HCT116 (cell line): ENCODE measurements around the gene ZNF536. TPM values are rescaled to one million over a fixed set of nuclear protein-coding genes. Genes with fewer than 3 reads are reported as not detected.

Source experiments
- ATAC-seq: fragments of 200-7000 bp; cut with Tn5 transposase; 2 replicates; pipeline ENCODE4 v1.9.1; 2020; ENCODE audit warnings: mild to moderate bottlenecking, moderate library complexity
- BruUV-seq: library from RNA; stranded (reverse); fragments of 400-500 nt; replicated peaks from 2 replicates; lab custom pipeline; 2021; lab: Mats Ljungman, UMichigan
- CTCF ChIA-PET: fragments of 300-600 bp; sonication (Branson Sonifier 250); formaldehyde crosslinking; loops from one replicate; lab custom pipeline; 2021; ENCODE audit warnings: antibody characterized with exemption; lab: Charles Lee
- POLR2A ChIA-PET: fragments of 300-600, 350-600 bp; sonication (Branson Sonifier 250); formaldehyde crosslinking; loops from one replicate; lab custom pipeline; 2021; ENCODE audit warnings: antibody characterized with exemption; lab: Charles Lee
- RAD21 ChIA-PET, 2 experiments: fragments of 300-600 bp; sonication (Branson Sonifier 250); formaldehyde crosslinking; loops; one replicate each; lab custom pipeline; 2023; ENCODE audit warnings: low total read pairs in 2 of 2; ENCODE audit not compliant: uncharacterized antibody in 2 of 2, unreplicated experiment in 2 of 2, low non-redundant PET in 1 of 2; lab: Charles Lee
- DNase-seq: peaks from one replicate; pipeline ENCODE4 v3.0.0-alpha.2; 2010; ENCODE audit warnings: low read depth, low spot score
- H2AFZ ChIP-seq: fragments of 200-600 bp; shearing (Covaris generic), sonication (generic); 2 replicates; pipeline ENCODE4 v1.6.1; 2017; ENCODE audit warnings: low read depth, mixed run types, mixed read lengths, antibody characterized with exemption, low read length; ENCODE audit not compliant: poor library complexity, severe bottlenecking
- H3K27ac ChIP-seq: 2 replicates; pipeline ENCODE4 v1.5.1; 2012; ENCODE audit warnings: low read depth, low read length
- H3K27me3 ChIP-seq: fragments of 200-600 bp; sonication (generic); 2 replicates; pipeline ENCODE4 v1.6.1; 2016; ENCODE audit warnings: mixed run types, low read length, mixed read lengths; ENCODE audit not compliant: insufficient read depth
- H3K36me3 ChIP-seq, 2 experiments: fragments of 200-500 bp in 1 of 2; fragments of 200-600 bp in 1 of 2; sonication (Bioruptor generic) in 1 of 2; sonication (generic) in 1 of 2; 2 replicates each; pipeline versions ENCODE4 v1.5.1 to v1.6.1; 2014 to 2016; ENCODE audit warnings: low read length in 2 of 2, inconsistent platforms in 1 of 2, mixed read lengths in 1 of 2, mixed run types in 1 of 2; ENCODE audit not compliant: insufficient read depth in 2 of 2, control insufficient read depth in 1 of 2
- H3K4me1 ChIP-seq, 2 experiments: fragments of 200-600 bp in 1 of 2; sonication (generic) in 1 of 2; 2 replicates each; pipeline versions ENCODE4 v1.5.1 to v1.6.1; 2012 to 2017; ENCODE audit warnings: low read length in 2 of 2, inconsistent platforms in 1 of 2, mild to moderate bottlenecking in 1 of 2, mixed read lengths in 1 of 2, mixed run types in 1 of 2, moderate library complexity in 1 of 2; ENCODE audit not compliant: insufficient read depth in 2 of 2, control insufficient read depth in 1 of 2
- H3K4me2 ChIP-seq: fragments of 200-600 bp; sonication (generic); 2 replicates; pipeline ENCODE4 v1.6.1; 2017; ENCODE audit warnings: mixed run types, low read length, mixed read lengths
- H3K4me3 ChIP-seq, 2 experiments: fragments of 200-600 bp in 1 of 2; sonication (generic) in 1 of 2; replicated peaks in 1 of 2; 2 replicates each; pipeline ENCODE4 v1.5.1; 2011 to 2016; ENCODE audit warnings: low read length in 2 of 2, control low read depth in 1 of 2, low read depth in 1 of 2, mild to moderate bottlenecking in 1 of 2, mixed read lengths in 1 of 2, mixed run types in 1 of 2
- H3K79me2 ChIP-seq: fragments of 200-600 bp; sonication (generic); 2 replicates; pipeline ENCODE4 v1.6.1; 2017; ENCODE audit warnings: mild to moderate bottlenecking, mixed run types, low read length, moderate library complexity, mixed read lengths; ENCODE audit not compliant: insufficient read depth
- H3K9ac ChIP-seq: fragments of 200-600 bp; sonication (generic); 2 replicates; pipeline ENCODE4 v1.6.1; 2016; ENCODE audit warnings: low read length, mixed read lengths
- H3K9me2 ChIP-seq: fragments of 200-600 bp; sonication (generic), shearing (Covaris generic); 2 replicates; pipeline ENCODE4 v1.6.1; 2017; ENCODE audit warnings: mixed run types, mild to moderate bottlenecking, moderate library complexity; ENCODE audit not compliant: insufficient read depth
- H3K9me3 ChIP-seq, 2 experiments: fragments of 200-500 bp in 1 of 2; fragments of 200-600 bp in 1 of 2; sonication (Bioruptor generic) in 1 of 2; sonication (generic) in 1 of 2; 2 replicates each; pipeline ENCODE4 v1.6.1; 2014 to 2017; ENCODE audit warnings: low read length in 2 of 2, mixed read lengths in 2 of 2, inconsistent platforms in 1 of 2, low read depth in 1 of 2, mild to moderate bottlenecking in 1 of 2, mixed run types in 1 of 2, moderate library complexity in 1 of 2; ENCODE audit not compliant: control insufficient read depth in 1 of 2, insufficient read depth in 1 of 2
- H4K20me1 ChIP-seq: fragments of 200-600 bp; sonication (generic), shearing (Covaris generic); 2 replicates; pipeline ENCODE4 v1.6.1; 2017; ENCODE audit warnings: mixed run types, mild to moderate bottlenecking, moderate library complexity; ENCODE audit not compliant: insufficient read depth
- ATF3 ChIP-seq: IDR thresholded peaks from 2 replicates; pipeline ENCODE4 v1.6.1; 2012
- CBX3 ChIP-seq: IDR thresholded peaks from 2 replicates; pipeline ENCODE4 v1.6.1; 2012; ENCODE audit warnings: low read depth
- CEBPB ChIP-seq: IDR thresholded peaks from 2 replicates; pipeline ENCODE4 v1.6.1; 2012; ENCODE audit warnings: low read depth
- ELF1 ChIP-seq: IDR thresholded peaks from 2 replicates; pipeline ENCODE4 v1.6.1; 2012; ENCODE audit warnings: low read depth, borderline replicate concordance
- EZH2 ChIP-seq: fragments of 200-600 bp; sonication (generic); IDR thresholded peaks from 2 replicates; pipeline ENCODE4 v1.6.1; 2017; ENCODE audit warnings: antibody characterized with exemption, mixed run types
- FOSL1 ChIP-seq: IDR thresholded peaks from 2 replicates; pipeline ENCODE4 v1.6.1; 2012; ENCODE audit warnings: low read depth
- JUND ChIP-seq: IDR thresholded peaks from 2 replicates; pipeline ENCODE4 v1.6.1; 2012
- POLR2A ChIP-seq: IDR thresholded peaks from 2 replicates; pipeline ENCODE4 v1.7.0; 2011; ENCODE audit warnings: borderline replicate concordance; ENCODE audit not compliant: insufficient read depth, insufficient read length; ENCODE audit errors: extremely low read depth
- POLR2AphosphoS5 ChIP-seq: IDR thresholded peaks from 2 replicates; pipeline ENCODE4 v1.6.1; 2011; ENCODE audit warnings: mild to moderate bottlenecking, low read depth, low read length, moderate library complexity
- RAD21 ChIP-seq: IDR thresholded peaks from 2 replicates; pipeline ENCODE4 v1.6.1; 2012; ENCODE audit warnings: low read depth, mild to moderate bottlenecking
- SIN3A ChIP-seq: IDR thresholded peaks from 2 replicates; pipeline ENCODE4 v1.6.1; 2012; ENCODE audit warnings: low read depth
- SRF ChIP-seq: IDR thresholded peaks from 2 replicates; pipeline ENCODE4 v1.6.1; 2012; ENCODE audit warnings: low read depth
- TCF7L2 ChIP-seq: IDR thresholded peaks from 2 replicates; pipeline ENCODE4 v1.7.0; 2011; ENCODE audit warnings: borderline replicate concordance, inconsistent platforms; ENCODE audit not compliant: insufficient read depth, insufficient read length; ENCODE audit errors: extremely low read depth
- YY1 ChIP-seq: IDR thresholded peaks from 2 replicates; pipeline ENCODE4 v1.6.1; 2011; ENCODE audit warnings: low read length, low read depth, moderate library complexity, mild to moderate bottlenecking; ENCODE audit not compliant: insufficient replicate concordance; ENCODE audit errors: extremely low read depth
- ZBTB33 ChIP-seq: IDR thresholded peaks from 2 replicates; pipeline ENCODE4 v1.6.1; 2011; ENCODE audit warnings: mild to moderate bottlenecking, low read length, moderate library complexity; ENCODE audit not compliant: insufficient replicate concordance; ENCODE audit errors: extremely low read depth
- ZFX ChIP-seq: fragments of 450-650 bp; IDR thresholded peaks from 2 replicates; pipeline ENCODE4 v1.6.1; 2017
- ZNF274 ChIP-seq: fragments of 200-500 bp; sonication (Bioruptor generic); IDR thresholded peaks from 2 replicates; pipeline ENCODE4 v1.6.1; 2014; ENCODE audit warnings: mild to moderate bottlenecking, low read depth, low read length, inconsistent platforms
- intact Hi-C: fragments of 100-400 bp; cut with micrococcal nuclease; formaldehyde crosslinking; loops from 2 replicates; pipeline ENCODE4 v1.10.0; 2022
- total RNA-seq: library from RNA; stranded (reverse); gene quantifications from one replicate; pipeline ENCODE4 v1.2.1, GENCODE V29; 2021; ENCODE audit not compliant: unreplicated experiment

Gene ZNF536
- total RNA-seq, 1 experiment from 2014 or later = not detected

GRCh38 chr19:30381366-30381765 is 9.2 kb downstream of the ZNF536 start:
- Histone ChIP-seq H3K27me3 (peaks cover 14% of the 10 kb centered on the region; the same call in 1 of the 2 replicates), H3K9me3 (no peaks in the 10 kb centered on the region), H3K4me1 (no peaks in the 10 kb centered on the region), H3K36me3 (no peaks in the 10 kb centered on the region), H4K20me1 (no peaks in the 10 kb centered on the region), H3K79me2 (no peaks in the 10 kb centered on the region), H3K27ac (no peak overlapping the region), H3K4me3 (no peak overlapping the region), H3K4me2 (no peak overlapping the region), H3K9me2 (no peaks in the 10 kb centered on the region), H2AFZ (no peak overlapping the region), H3K9ac (no peak overlapping the region)
- BruUV-seq = no TSS peak
- ChIA-PET RAD21 (no interaction called here), POLR2A (no interaction called here), CTCF (no interaction called here)
- ATAC-seq (no peak), DNase-seq (no peak)
- intact Hi-C loops = no loop called here
- no peak for TF ChIP-seq ATF3
- no peak for TF ChIP-seq POLR2A
- no peak for TF ChIP-seq ELF1
- TF ChIP-seq RAD21 = no peak

GRCh38 chr19:30385174-30385573 is 13.0 kb downstream of the ZNF536 start:
- no peak for TF ChIP-seq CEBPB
- no peak for TF ChIP-seq ZNF274
- TF ChIP-seq POLR2AphosphoS5 = no peak
- TF ChIP-seq CBX3 = no peak
- no peak for TF ChIP-seq FOSL1
- TF ChIP-seq ZBTB33 = no peak
- no peak for TF ChIP-seq SRF
- no peak for TF ChIP-seq YY1
- no peak for TF ChIP-seq ZFX
- TF ChIP-seq EZH2 = no peak
- TF ChIP-seq RAD21 = no peak
- no peak for TF ChIP-seq POLR2A
- TF ChIP-seq JUND = no peak
- no peak for TF ChIP-seq SIN3A
- no peak for TF ChIP-seq TCF7L2
- ChIA-PET POLR2A (no interaction called here), CTCF (no interaction called here), RAD21 (no interaction called here)
- Histone ChIP-seq H3K79me2 (no peaks in the 10 kb centered on the region), H3K27me3 (peaks cover 8% of the 10 kb centered on the region; the same call in 1 of the 2 replicates), H2AFZ (no peak overlapping the region), H3K4me1 (no peaks in the 10 kb centered on the region), H3K36me3 (no peaks in the 10 kb centered on the region), H3K9ac (no peak overlapping the region), H3K9me2 (no peaks in the 10 kb centered on the region), H3K9me3 (no peaks in the 10 kb centered on the region), H3K4me2 (no peak overlapping the region), H3K27ac (no peak overlapping the region), H3K4me3 (no peak overlapping the region), H4K20me1 (no peaks in the 10 kb centered on the region)
- no peak for DNase-seq
- intact Hi-C loops = no loop called here
- no TSS peak for BruUV-seq
- no peak for ATAC-seq
